ENCODE results near the gene GPR146.
"Not testable (repeated sequence)": the region's sequence is repeated elsewhere in the genome, so short reads cannot be mapped to it uniquely, and the experiment has no call there.

The GPR146 gene

DNA sequence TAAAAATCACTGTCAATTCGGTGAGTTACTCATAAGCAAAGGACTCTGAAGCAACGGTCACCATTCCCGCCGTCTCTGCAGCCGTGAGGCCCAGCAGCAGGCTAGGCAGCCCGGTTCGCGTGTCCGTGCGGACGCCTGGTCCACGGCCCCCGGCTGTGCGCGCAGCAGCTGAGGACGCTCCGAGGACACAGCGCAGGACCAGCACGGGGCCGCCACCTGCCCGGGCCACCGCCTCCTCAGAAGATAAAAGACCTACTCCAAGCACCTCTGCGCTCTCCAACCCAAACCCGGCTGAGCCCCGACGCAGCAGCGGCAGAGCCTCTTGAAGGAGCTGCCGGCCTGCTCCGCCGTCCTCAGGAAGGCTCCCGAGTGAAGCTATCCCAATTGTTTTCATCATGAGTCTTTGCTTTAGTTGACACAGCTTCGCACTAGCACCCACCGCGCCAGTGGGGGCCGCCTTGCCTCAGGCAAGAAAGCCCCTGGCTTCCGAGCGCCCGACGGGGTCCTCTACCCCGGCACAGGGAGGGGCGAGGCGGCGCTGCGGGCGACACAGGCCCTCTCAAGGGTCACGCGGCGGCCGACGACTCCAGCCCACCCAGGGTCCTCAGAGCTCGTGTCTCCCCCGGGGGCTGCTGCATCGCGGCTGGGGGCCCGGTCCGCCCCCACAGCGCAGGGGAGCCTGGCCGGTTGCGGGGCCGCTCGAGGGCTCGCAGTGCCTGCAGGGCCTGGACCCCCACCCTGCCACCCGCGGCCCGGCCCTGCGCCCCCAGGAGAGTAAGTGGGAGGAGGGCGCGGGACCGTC lies 16.9 kb upstream of the GPR146 start:
- no peak for DNase-seq

DNA sequence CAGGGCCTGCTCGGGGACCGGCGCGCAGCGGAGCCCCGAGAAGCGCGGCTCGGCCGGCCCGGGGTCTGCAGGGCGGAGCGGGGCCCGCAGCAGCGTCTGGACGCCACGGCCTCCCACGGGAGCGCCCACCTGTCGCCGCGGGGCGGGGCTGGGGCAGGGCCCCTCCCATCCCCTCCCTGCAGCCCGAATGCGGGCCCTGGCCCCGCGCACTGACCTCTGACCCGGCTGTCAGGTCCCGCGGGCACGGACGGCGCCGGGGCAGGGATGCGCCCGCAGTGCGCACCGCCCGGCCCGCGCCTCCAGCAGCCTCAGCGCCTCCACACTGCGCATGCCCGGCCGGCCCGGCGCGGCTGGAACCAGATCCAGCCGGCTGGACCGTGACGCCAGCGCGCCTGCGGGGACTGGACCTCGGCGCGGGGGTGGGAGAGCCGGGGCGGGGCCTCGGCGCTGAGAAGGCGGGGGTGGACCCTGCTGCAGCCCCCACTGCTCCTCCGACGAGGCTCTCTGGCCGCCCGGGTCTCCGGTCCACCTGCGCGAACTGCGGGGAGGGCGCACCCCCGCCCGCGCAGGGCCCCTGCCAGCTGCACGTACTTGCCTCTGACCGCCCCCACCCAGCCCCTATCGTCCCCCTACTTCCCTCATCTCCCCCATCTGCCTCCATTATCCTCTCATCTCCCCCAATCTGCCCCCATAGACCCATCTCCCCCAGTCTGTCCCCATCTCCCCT lies 16.1 kb upstream of the GPR146 start:
- DNase-seq: no peak

DNA sequence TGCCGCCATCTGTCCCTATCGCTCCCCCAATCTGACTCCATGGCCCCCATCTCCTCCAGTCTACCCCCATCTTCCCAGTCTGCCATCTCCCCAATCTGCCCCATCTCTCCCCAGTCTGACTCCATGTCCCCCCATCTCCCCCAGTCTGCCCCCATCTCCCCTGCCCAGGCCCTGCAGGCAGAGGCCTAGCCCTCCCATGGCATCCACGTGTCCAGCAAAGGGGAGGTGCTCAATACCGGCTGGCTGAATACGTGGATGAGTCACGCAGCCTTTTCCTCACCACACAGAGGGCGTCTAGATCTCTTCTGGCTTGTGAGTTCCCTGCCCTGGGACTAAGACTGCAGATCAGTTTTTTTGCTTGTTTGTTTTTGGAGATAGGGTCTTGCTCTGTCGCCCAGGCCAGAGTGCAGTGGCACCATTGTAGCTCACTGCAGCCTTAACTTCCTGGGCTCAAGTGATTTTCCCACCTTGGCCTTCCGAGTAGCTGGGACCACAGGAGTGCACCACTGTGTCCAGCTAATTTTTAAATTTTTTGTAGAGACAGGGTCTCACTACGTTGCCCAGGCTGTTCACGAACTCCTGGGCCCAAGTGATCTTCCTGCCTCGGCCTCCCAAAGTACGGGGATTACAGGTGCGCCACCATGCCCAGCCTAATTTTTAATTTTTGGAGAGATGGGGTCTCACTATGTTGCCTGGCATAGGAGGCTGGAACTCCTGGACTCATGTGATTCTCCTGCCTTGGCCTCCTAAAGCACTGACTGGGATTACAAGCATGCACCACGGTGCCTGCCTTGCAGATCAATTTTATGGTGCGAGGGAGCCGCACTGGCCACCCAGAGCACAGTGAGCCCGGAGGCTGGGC lies 15.3 kb upstream of the GPR146 start:
- no peak for DNase-seq

DNA sequence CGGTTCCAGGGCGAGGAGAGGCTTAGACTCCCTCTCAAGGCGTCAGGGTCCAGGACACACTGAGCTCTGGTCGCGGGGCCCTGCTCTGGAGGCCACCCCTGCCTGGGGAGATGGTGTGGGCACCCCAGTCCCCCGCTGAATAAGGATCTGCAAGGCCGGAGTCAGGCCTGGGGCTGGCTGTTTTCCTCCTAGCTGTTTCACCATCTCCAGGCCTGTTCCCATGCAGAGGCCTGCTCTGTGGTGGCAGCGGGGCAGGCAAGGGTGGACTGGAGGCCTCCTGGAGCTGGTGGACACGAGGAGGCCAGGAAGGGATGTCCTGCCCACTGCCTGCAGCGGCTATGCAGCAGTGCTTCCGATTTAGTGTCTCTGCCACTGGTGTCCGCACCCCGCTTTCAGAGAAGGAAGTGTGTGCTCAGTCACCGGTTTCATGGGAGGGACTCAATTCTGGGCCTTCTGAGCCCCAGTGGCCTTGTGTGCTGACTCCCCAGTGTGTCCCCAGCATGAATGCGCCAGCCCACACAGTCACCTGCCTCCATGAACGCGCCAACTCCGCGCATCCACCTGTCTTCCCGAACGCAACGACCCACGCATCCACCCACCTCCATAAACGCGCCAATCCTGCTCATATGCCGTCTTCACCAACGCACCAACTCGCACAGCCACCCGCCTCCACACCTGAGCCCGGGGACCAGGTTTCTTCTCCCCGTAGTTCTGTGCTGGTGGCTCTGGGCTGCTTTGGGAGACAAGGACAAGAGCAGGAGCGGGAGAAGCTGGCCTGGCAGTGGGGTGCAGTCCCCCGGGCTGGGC lies 14.5 kb upstream of the GPR146 start:
- no peak for DNase-seq

DNA sequence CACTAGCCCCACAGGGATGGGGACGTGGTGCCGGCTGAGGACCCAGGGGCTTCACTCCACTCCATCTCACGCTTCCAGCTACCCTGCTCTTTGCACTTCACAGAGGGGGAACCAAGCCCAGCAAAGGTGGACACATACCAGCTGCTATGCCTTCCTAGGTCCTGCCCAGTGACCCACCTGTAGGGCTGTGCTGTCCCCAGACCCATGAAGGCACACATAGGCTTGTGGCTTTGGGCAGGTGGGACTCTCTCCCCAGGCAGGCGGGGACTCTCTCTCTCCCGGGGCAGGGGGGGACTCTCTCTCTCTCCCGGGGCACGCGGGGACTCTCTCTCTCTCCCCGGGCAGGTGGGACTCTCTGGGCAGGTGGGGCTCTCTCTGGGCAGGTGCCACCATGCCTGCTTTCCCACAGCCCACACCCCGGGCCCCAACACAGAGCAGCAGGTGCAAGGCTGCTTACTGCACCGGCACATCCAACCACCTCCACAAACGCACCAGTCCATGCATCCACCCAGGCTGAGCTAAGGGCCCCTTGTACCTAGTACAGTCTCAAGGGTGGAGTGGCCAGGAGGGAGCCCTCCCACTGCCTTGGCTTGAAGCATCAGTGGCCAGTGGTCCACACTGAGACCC lies 13.8 kb upstream of the GPR146 start:
- DNase-seq: no peak

DNA sequence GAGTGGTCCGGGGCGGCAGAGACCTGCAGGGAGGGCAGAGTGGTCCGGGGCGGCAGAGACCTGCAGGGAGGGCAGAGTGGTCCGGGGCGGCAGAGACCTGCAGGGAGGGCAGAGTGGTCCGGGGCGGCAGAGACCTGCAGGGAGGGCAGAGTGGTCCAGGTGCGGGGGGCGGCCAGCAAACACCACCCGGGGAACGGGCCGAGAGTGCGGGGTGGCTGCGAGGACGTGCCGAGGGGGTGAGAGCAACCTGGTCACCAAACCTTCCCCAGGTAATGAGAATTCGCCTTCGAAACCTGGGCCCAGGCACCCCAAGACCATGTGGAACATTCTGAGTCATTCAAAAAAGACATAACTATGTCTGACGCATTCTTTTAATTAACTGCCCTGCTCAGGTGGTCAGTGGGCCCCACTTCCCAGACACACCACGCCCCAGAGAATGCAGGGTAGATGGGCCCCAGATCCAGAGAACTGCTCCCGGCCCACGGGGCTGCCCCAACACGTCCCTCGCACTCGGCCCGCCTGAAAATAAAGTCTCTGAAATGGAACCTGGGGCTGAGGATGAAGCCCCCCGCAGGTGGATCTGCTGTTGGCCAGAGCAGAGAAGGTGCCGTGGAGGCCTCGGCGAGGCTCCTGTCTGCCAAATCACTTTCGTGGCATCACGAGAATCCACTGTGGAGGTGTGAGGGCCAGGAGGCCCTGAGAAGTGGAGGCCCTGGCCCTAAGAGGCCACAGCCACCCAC lies 12.5 kb upstream of the GPR146 start:
- DNase-seq: no peak

DNA sequence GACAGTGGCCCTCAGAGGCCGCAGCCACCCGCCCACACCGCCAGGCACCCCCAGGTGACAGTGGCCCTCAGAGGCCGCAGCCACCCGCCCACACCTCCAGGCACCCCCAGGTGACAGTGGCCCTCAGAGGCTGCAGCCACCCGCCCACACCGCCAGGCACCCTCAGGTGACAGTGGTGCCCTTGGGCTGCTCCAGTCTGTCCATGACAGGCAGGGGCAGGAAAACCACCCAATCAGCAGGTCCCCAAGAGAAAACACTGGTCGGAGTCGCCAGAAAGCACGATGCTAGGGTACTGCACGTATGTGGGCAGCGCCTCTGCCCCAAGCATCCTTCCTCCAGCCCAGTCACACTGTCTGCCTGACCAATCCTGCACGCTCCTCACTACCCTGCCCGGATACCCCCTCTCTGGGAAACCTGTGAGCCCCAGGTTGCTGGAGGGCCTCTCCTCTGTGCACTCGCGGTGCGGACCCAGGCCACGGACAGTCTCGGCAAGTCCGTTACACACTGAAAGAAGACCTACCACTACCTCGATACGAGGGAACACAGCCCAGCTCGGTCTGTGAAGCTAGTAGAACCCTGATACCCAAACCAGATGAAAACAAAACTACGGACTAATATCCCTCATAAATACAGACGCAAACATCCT lies 11.7 kb upstream of the GPR146 start:
- DNase-seq: no peak

DNA sequence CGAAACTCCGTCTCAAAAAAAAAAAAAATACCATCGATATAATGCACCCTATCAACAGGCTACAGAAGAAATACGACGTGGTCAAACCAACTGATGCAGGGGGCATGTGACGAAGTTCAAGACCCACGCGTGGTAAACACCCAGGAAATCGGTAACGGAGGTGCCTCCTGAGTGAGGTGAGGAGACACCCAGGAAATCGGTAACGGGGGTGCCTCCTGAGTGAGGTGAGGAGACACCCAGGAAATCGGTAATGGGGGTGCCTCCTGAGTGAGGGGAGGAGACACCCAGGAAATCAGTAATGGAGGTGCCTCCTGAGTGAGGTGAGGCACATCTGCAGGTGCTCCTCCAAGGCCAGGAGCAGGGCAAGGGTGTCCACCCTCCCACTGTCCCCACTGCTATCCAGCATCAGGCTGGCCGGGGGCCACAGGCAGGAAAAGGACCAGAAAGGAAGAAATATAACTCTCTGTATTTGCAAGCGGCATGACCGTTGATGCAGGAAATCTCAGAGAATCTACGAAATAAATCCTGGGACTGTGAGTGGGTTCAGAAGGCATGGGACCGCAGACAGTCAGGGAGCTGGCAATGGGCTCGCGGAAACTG lies 10.7 kb upstream of the GPR146 start:
- no peak for DNase-seq

DNA sequence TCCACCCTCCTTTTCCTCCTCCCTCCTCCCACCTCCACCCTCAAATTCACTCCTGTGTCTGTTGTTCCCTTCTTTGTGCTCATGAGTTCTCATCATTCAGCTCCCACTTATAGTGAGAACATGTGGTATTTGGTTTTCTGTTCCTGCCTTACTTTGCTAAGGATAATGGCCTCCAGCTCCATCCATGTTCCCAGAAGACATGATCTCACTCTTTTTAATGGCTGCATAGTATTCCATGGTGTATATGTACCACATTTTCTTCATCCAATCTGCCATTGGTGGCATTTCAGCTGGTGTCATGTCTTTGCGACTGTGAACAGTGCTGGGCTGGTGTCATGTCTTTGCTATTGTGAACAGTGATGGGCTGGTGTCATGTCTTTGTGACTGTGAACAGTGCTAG lies 9.6 kb upstream of the GPR146 start:
- not testable (repeated sequence) for DNase-seq

DNA sequence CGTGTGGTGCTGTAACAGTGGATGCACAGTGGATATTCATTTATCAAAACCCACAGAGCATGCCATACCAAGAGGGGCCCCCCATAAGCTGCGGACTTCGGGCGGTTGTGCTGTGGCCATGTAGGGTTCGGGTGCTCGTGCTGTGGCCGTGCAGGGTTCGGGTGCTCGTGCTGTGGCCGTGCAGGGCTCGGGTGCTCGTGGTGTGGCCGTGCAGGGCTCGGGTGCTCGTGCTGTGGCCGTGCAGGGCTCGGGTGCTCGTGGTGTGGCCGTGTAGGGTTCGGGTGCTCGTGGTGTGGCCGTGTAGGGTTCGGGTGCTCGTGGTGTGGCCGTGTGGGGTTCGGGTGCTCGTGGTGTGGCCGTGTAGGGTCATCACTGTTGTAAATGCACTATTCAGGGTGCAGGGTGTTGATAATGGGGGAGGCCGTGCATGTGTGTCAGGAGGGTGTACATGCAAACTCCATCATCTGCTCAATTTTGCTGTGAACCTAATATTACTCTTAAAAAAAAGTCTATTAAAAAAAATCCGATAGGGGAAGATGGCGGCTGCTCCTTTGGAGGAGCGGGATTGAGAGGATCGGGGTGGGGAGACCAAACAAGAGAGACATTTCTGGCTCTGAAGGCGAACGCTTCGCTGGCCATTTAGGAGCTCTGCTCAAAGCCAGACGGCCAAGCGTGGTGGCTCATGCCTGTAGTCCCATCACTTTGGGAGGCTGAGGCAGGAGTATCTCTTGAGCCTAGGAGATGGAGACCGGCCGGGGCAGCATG lies 8.0 kb upstream of the GPR146 start:
- not testable (repeated sequence) for DNase-seq

DNA sequence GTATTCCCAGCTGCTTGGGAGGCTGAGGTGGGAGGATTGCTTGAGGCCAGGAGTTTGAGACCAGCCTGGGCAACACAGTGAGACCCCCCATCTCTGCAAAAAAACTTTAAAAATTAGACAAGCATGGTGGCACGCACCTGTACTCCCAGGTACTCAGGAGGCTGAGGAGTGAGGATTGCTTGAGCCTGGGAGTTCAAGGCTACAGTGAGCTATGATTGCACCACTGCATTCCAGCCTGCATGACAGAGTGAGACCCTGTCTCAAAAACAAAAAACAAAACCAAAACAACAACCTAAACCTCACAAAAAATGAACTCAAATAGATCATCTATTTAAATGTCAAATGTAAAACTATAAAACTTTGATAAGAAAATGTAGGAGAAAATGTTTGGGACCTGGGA lies 4.1 kb upstream of the GPR146 start:
- not testable (repeated sequence) for DNase-seq

DNA sequence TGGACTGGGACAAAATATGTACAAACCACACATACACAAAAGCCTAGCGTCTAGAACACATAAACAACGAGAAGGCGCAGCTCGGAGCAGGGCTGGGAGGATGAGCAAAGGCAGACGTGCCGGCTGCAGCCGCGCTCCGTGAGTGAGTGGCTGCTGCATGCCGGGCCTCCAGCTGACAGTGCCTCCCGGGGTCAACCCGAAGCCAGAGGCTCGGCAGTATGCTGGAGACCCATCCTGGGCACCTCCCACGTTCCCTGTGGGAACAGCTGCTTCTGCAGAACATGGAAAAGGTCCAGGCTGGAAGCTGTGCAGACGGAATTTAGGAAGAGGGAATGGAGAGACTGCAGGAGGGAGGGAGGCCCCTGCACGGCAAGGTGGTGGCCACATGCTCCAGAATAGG lies 3.6 kb upstream of the GPR146 start:
- DNase-seq: no peak

DNA sequence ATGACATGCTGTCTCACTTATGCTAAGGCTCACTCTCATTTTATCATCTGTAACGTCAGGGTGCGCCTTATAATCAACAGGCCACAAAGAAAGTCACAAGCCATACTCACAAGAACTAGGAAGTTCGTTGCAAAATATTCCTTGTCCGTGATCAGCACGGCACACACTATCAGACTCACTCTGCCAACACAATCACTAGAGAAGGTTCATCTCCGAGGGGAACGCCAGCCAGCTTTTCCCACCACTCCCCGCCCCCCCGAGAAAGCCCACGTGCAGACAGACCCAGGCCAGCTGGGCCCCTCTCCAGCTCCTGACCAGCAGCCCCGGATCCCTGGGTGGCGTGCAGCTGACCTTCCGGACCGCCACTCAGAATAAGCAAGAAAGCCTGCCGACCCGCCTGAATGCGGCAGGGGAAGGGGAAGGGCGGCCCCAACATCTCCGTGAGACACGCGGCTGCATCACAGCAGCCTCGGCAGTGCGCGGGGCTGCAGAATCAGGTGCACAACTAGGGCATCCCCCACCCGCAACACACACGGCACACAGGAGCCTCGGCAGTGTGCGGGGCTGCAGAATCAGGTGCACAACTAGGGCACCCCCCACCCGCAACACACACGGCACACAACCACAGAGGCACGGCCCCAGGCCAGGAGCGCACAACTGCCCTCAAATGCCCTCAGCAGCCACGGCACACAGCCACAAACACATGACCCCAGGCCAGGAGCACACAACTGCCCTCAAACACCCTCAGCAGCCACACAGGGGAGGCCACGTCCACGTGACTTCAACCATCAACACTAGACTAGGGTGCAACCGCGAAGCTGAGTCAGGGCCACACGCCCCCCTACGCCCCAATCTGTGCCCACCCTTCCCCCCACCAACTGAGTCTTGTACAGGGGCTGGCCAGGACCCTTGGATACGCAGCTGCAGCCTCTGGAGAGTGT lies 2.5 kb upstream of the GPR146 start:
- DNase-seq: no peak

DNA sequence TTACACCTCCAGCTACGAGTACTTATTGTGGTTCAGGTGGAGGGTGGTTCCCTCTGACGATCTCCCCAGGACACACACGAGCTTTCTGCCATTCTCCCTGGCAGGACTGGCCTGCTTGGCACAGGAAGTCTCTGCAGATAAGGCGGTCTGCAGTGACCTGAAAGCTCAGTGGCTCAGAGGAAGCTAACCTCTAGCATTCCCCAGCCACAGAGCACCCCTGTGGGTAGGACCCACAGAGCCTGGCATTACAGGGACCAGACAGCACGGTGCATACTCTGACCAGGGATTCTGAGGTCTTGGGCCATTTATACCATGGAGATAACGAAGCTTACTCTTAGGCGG lies 1.9 kb upstream of the GPR146 start:
- no peak for DNase-seq

DNA sequence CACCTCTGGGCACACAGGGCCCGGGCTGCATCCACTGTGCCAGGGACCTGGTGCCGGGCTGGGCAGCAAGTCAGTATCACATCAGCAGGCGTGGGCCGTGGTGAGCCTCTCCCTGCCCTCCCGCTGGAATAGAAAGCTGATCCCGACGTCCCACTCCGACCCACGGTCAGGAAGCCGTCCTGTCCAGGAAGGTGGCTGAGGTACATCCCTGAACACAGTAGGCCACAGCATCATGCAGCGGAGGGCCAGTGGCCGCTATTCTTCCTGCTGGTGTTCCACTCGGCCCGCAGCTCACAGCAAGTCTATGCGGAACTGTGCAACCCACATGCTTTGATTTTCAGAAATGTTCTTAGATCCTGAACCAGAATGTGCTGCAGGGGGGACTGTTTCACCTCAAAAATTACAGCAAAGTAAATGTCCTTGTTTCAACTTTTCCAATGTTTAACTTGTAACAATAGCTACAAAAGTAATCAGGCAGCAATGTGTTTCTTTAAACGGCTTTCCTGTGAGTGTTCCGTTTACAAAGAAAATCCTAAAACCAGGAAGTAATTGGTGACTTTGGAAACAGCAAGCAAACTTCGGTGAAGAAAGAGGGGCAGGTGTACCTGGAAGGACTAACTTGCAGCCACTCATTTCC lies 676 bp upstream of the GPR146 start:
- DNase-seq: no peak

DNA sequence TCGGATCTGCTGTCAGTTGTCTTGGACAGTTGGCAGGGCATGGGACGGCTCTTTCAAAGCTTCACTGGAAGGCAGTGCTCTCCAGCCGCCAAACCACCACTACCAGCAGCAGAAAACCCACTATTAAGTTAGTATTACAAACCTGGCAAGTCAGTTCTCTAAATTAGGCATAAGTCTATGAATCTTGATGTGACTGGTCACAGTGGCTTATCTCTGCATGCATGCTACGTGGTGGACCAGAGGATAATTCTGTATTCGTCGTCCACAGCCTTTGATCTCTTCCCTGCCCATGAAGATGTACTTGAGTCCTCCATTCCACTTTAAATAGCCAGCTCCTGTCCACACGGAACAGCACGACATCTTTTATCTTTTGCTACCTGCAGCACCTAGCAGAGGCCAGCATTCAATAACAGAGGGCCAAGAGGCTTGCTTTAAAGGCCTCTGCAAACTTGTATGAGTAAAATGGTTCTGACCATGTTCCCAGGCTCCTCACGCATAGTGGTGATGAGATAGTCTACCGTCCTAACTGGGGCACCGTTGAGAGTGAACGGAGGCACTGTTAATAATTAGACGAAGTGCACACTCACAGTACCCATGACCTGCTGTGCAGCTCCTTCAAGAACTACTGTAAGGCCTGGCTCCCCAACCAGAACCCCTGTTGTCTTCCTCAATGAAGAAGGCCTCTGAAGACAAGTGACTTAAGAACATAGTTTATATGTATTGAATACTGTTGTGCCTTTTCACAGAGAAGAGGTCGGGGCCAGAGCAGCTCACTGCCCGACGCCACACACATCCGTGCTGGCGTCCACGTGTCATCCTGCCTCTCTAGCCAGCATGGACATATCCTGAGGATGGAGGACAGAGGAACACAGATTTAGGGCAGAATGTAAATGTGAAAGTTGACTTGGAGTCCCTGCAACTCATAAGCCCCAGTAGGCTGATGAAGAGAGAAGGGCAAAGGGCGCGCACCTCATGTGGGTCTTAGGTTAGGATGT lies 1.0 kb downstream of the GPR146 start:
- no peak for DNase-seq

All from NCI-H2081 treated with DMSO at 0.1 percent for 48 hours (cell line).